Endodermal cell (in vitro differentiated cells): ENCODE measurements around the gene PARM1. TPM values are rescaled to one million over a fixed set of nuclear protein-coding genes. Genes with fewer than 3 reads are reported as not detected.

ENCODE experiments used
- DNase-seq: peaks from one replicate; pipeline ENCODE4 v3.0.0-alpha.2; 2017
- H3K27ac ChIP-seq: 2 replicates; pipeline ENCODE4 v1.5.1; 2013; ENCODE audit warnings: mild to moderate bottlenecking, low read depth, low read length, moderate library complexity
- H3K27me3 ChIP-seq: 2 replicates; pipeline ENCODE4 v1.6.1; 2013; ENCODE audit warnings: mild to moderate bottlenecking, low read length, moderate library complexity; ENCODE audit not compliant: insufficient read depth, control insufficient read depth, poor library complexity, severe bottlenecking
- H3K36me3 ChIP-seq: 2 replicates; pipeline ENCODE4 v1.7.0; 2013; ENCODE audit warnings: mild to moderate bottlenecking, low read length, moderate library complexity; ENCODE audit not compliant: control insufficient read depth, insufficient read depth
- H3K4me1 ChIP-seq: one replicate; pipeline ENCODE4 v1.7.0; 2013; ENCODE audit warnings: low read length; ENCODE audit not compliant: control insufficient read depth, insufficient read depth
- H3K4me3 ChIP-seq: 2 replicates; pipeline ENCODE4 v1.5.1; 2013; ENCODE audit warnings: mild to moderate bottlenecking, low read length, moderate library complexity
- H3K9ac ChIP-seq: 2 replicates; pipeline ENCODE4 v1.6.1; 2013; ENCODE audit warnings: mild to moderate bottlenecking, low read length, moderate library complexity; ENCODE audit not compliant: poor library complexity, severe bottlenecking; ENCODE audit errors: extremely low read depth
- H3K9me3 ChIP-seq: 2 replicates; pipeline ENCODE4 v1.6.1; 2013; ENCODE audit warnings: mild to moderate bottlenecking, low read length, moderate library complexity; ENCODE audit not compliant: control insufficient read depth
- H3K27ac Mint-ChIP-seq: 2 replicates; pipeline ENCODE4 v1.8.0; 2020; ENCODE audit warnings: mixed read lengths
- H3K27me3 Mint-ChIP-seq: 2 replicates; pipeline ENCODE4 v1.8.0; 2021; ENCODE audit warnings: mild to moderate bottlenecking, mixed read lengths; ENCODE audit not compliant: insufficient read depth
- H3K36me3 Mint-ChIP-seq: 2 replicates; pipeline ENCODE4 v1.8.0; 2020; ENCODE audit warnings: low read depth, mixed read lengths
- H3K4me1 Mint-ChIP-seq: 2 replicates; pipeline ENCODE4 v1.8.0; 2020; ENCODE audit warnings: mixed read lengths
- H3K4me3 Mint-ChIP-seq: 2 replicates; pipeline ENCODE4 v1.8.0; 2020; ENCODE audit warnings: mild to moderate bottlenecking, moderate library complexity, mixed read lengths
- H3K9me3 Mint-ChIP-seq: 2 replicates; pipeline ENCODE4 v1.8.0; 2020; ENCODE audit warnings: mild to moderate bottlenecking, mixed read lengths
- CTCF ChIP-seq: fragments of 200-600 bp; sonication (generic); conservative IDR thresholded peaks from 2 replicates; pipeline ENCODE4 v1.5.0; 2021; ENCODE audit warnings: antibody characterized with exemption, mild to moderate bottlenecking
- WGBS, 2 experiments: methylation state at CpG; one replicate each; pipeline versions ENCODE4 v1.1.5 to v1.1.7; 2013; ENCODE audit warnings: missing lambda C conversion rate in 2 of 2, mixed read lengths in 1 of 2; ENCODE audit not compliant: insufficient coverage in 1 of 2, insufficient read length in 1 of 2; 5-methylcytosine and 5-hydroxymethylcytosine counted together
- total RNA-seq, 2 donors: library from RNA; stranded (reverse); fragmentation: NEBNext Ultra II Directional in 1 of 2; extraction: Animal tissue kit (Norgen Biotek cat#: 25700) in 1 of 2; gene quantifications; 2 replicates in 1 of 2; 3 replicates in 1 of 2; pipeline ENCODE4 v1.2.1, GENCODE V29; 2021

The PARM1 gene
- total RNA-seq, 2 donors from 2014 or later: 0.13 to 1.1 TPM

- H3K36me3 ChIP-seq: no peaks in the 10 kb centered on the region
- no peak overlapping the region for H3K9ac ChIP-seq
- peaks cover 30% of the 10 kb centered on the region for H3K27me3 ChIP-seq
- H3K4me3 ChIP-seq: no peak overlapping the region
- H3K4me3 Mint-ChIP-seq: no peak overlapping the region
- H3K4me1 Mint-ChIP-seq: peaks cover 7% of the 10 kb centered on the region
- H3K4me1 ChIP-seq: no peaks in the 10 kb centered on the region
- no peaks in the 10 kb centered on the region for H3K9me3 ChIP-seq
- H3K27ac Mint-ChIP-seq: no peak overlapping the region
- H3K9me3 Mint-ChIP-seq: no peaks in the 10 kb centered on the region
- H3K36me3 Mint-ChIP-seq: no peaks in the 10 kb centered on the region
- no peak overlapping the region for H3K27ac ChIP-seq
- H3K27me3 Mint-ChIP-seq: peaks cover 27% of the 10 kb centered on the region
- TF ChIP-seq CTCF: no peak
- 69 to 88% methylated on average over 2 to 3 of the region's 3 CpGs for WGBS, 2 experiments
- DNase-seq: no peak
Observed at GRCh38 chr4:74941123-74941522, 8.2 kb downstream of the PARM1 start.

- no peak overlapping the region for H3K4me3 Mint-ChIP-seq
- TF ChIP-seq CTCF: peak; percentile 19
- no peak for DNase-seq
- H3K36me3 ChIP-seq: no peaks in the 10 kb centered on the region
- peaks cover 15% of the 10 kb centered on the region for H3K27me3 Mint-ChIP-seq
- WGBS, 2 experiments: 79 to 90% methylated on average over 3 of the region's 3 CpGs
- no peak overlapping the region for H3K4me3 ChIP-seq
- no peaks in the 10 kb centered on the region for H3K36me3 Mint-ChIP-seq
- H3K4me1 Mint-ChIP-seq: peaks cover 7% of the 10 kb centered on the region
- no peaks in the 10 kb centered on the region for H3K9me3 Mint-ChIP-seq
- no peaks in the 10 kb centered on the region for H3K9me3 ChIP-seq
- H3K27ac Mint-ChIP-seq: no peak overlapping the region
- no peaks in the 10 kb centered on the region for H3K4me1 ChIP-seq
- no peak overlapping the region for H3K9ac ChIP-seq
- no peak overlapping the region for H3K27ac ChIP-seq
- H3K27me3 ChIP-seq: peaks cover 20% of the 10 kb centered on the region
Observed at GRCh38 chr4:74942251-74942917, 9.5 kb downstream of the PARM1 start.

- Histone ChIP-seq H3K27me3 (peaks cover 15% of the 10 kb centered on the region), H3K4me3 (no peak overlapping the region), H3K9ac (no peak overlapping the region), H3K36me3 (no peaks in the 10 kb centered on the region), H3K27ac (no peak overlapping the region), H3K9me3 (no peaks in the 10 kb centered on the region), H3K4me1 (peaks cover under 1% of the 10 kb centered on the region)
- H3K4me3 Mint-ChIP-seq: no peak overlapping the region
- 94 to 100% methylated on average over 3 of the region's 3 CpGs for WGBS, 2 experiments
- peaks cover 11% of the 10 kb centered on the region for H3K27me3 Mint-ChIP-seq
- no peak for DNase-seq
- TF ChIP-seq CTCF: no peak
- H3K36me3 Mint-ChIP-seq: no peaks in the 10 kb centered on the region
- peaks cover 8% of the 10 kb centered on the region for H3K4me1 Mint-ChIP-seq
- no peaks in the 10 kb centered on the region for H3K9me3 Mint-ChIP-seq
- no peak overlapping the region for H3K27ac Mint-ChIP-seq
Observed at GRCh38 chr4:74942918-74943253, 10.0 kb downstream of the PARM1 start.
